Measurements from ENCODE around the gene GLDC.

DNA sequence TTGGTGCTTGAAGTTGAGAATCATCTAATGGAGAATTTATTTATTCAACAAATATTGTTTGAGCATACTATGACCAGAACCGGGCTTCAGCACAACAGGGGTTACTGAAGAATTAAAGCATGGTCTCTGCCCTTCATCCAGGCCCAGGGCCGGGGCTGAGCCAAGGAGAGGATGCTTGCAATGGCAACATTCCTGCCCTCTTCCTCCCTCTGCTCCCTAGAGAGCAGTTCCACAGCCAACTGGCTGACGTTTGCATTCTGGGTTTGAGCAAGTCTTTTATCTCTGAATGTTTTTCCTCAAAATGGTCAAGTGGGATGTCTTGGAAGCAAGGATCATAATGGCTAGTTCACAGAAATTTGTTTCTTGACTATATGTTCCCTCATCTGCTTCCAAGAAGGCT lies 80.7 kb downstream of the GLDC start:
- TF ChIP-seq EZH2 (IDR thresholded peaks at IDR 0.05): no peak
- TF ChIP-seq POLR2AphosphoS5 (IDR thresholded peaks at IDR 0.05; ENCODE audit: borderline replicate concordance, low read depth, low read length): no peak
- TF ChIP-seq FOXP2 (optimal IDR thresholded peaks at IDR 0.05; ENCODE audit: control extremely low read depth, extremely low read length, insufficient read depth): no peak
